Ishikawa (cell line): ENCODE measurements around the gene DIAPH2.

Experiments
- CEBPB ChIP-seq: IDR thresholded peaks from 2 replicates; pipeline ENCODE4 v1.6.1; 2012
- CREB1 ChIP-seq: IDR thresholded peaks from 2 replicates; pipeline ENCODE4 v1.6.1; 2012; ENCODE audit warnings: low read depth
- EGR1 ChIP-seq: IDR thresholded peaks from 2 replicates; pipeline ENCODE4 v1.6.1; 2012
- EP300 ChIP-seq: IDR thresholded peaks from 2 replicates; pipeline ENCODE4 v1.6.1; 2012; ENCODE audit warnings: borderline replicate concordance
- FOXM1 ChIP-seq: IDR thresholded peaks from 2 replicates; pipeline ENCODE4 v1.6.1; 2012; ENCODE audit warnings: low read depth, borderline replicate concordance
- NFIC ChIP-seq: IDR thresholded peaks from 2 replicates; pipeline ENCODE4 v1.6.1; 2012
- RAD21 ChIP-seq: IDR thresholded peaks from 2 replicates; pipeline ENCODE4 v1.6.1; 2012; ENCODE audit warnings: low read depth
- TAF1 ChIP-seq: IDR thresholded peaks from 2 replicates; pipeline ENCODE4 v1.6.1; 2012; ENCODE audit warnings: low read depth, mild to moderate bottlenecking
- TCF12 ChIP-seq: IDR thresholded peaks from 2 replicates; pipeline ENCODE4 v1.6.1; 2012; ENCODE audit warnings: low read depth
- TEAD4 ChIP-seq: IDR thresholded peaks from 2 replicates; pipeline ENCODE4 v1.6.1; 2012
- YY1 ChIP-seq: IDR thresholded peaks from 2 replicates; pipeline ENCODE4 v1.6.1; 2012; ENCODE audit warnings: low read depth
- ZBTB7A ChIP-seq: IDR thresholded peaks from 2 replicates; pipeline ENCODE4 v1.6.1; 2012; ENCODE audit warnings: low read depth
- TF ChIP-seq, protein P1 (sequence below): IDR thresholded peaks from 2 replicates; pipeline ENCODE4 v1.6.1; 2012; ENCODE audit warnings: low read depth, mild to moderate bottlenecking
- TF ChIP-seq, protein P2 (sequence below): IDR thresholded peaks from 2 replicates; pipeline ENCODE4 v1.6.1; 2012
- TF ChIP-seq, protein P3 (sequence below): IDR thresholded peaks from 2 replicates; pipeline ENCODE4 v1.6.1; 2012

The DIAPH2 gene

DNA sequence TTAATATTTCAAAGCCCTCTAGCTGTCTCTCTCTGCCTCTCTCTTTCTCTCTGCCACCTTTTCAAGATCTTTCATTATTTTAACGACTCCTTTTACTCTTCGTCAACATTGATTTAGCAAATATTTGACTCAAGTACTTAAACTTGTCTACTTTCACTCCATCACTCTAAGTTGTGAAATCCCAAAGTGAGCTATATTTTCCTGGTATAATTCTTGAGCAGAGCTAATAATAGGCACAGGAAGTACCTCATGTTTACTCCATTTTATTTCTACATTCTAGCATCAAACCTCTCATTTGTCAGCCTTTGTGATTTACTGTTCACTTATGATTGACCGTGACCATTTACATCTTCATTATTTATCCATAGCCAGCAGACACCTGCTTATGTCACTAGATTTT, 681.6 kb downstream of the DIAPH2 start:
- TF ChIP-seq, protein P1, sequence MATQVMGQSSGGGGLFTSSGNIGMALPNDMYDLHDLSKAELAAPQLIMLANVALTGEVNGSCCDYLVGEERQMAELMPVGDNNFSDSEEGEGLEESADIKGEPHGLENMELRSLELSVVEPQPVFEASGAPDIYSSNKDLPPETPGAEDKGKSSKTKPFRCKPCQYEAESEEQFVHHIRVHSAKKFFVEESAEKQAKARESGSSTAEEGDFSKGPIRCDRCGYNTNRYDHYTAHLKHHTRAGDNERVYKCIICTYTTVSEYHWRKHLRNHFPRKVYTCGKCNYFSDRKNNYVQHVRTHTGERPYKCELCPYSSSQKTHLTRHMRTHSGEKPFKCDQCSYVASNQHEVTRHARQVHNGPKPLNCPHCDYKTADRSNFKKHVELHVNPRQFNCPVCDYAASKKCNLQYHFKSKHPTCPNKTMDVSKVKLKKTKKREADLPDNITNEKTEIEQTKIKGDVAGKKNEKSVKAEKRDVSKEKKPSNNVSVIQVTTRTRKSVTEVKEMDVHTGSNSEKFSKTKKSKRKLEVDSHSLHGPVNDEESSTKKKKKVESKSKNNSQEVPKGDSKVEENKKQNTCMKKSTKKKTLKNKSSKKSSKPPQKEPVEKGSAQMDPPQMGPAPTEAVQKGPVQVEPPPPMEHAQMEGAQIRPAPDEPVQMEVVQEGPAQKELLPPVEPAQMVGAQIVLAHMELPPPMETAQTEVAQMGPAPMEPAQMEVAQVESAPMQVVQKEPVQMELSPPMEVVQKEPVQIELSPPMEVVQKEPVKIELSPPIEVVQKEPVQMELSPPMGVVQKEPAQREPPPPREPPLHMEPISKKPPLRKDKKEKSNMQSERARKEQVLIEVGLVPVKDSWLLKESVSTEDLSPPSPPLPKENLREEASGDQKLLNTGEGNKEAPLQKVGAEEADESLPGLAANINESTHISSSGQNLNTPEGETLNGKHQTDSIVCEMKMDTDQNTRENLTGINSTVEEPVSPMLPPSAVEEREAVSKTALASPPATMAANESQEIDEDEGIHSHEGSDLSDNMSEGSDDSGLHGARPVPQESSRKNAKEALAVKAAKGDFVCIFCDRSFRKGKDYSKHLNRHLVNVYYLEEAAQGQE = no peak
- no peak for TF ChIP-seq NFIC
- no peak for TF ChIP-seq CREB1
- no peak for TF ChIP-seq ZBTB7A
- TF ChIP-seq EP300 = no peak
- TF ChIP-seq TCF12 = no peak
- no peak for TF ChIP-seq EGR1
- TF ChIP-seq, protein P2, sequence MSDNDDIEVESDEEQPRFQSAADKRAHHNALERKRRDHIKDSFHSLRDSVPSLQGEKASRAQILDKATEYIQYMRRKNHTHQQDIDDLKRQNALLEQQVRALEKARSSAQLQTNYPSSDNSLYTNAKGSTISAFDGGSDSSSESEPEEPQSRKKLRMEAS = no peak
- TF ChIP-seq, protein P3, sequence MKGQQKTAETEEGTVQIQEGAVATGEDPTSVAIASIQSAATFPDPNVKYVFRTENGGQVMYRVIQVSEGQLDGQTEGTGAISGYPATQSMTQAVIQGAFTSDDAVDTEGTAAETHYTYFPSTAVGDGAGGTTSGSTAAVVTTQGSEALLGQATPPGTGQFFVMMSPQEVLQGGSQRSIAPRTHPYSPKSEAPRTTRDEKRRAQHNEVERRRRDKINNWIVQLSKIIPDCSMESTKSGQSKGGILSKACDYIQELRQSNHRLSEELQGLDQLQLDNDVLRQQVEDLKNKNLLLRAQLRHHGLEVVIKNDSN = no peak
- no peak for TF ChIP-seq TEAD4
- TF ChIP-seq TAF1 = no peak
- TF ChIP-seq RAD21 = no peak
- no peak for TF ChIP-seq CEBPB
- no peak for TF ChIP-seq FOXM1

DNA sequence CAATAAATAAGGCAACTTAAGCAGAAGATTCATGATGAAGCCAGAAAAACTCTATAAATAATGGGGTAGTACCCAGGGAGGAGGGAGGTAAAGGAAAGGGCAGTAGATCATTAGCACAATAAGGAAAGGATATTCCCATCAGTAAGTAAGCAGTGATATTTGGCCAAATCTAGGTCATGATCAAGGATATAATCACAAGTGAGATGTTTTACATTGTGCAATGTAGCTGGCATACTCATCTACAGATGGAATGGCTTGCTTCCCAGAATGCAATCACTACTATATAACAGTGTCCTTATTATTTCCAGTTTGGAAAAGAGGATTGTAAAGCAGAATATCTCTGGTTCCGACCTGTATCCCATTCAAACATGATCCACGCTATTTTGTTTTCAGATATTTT, 682.5 kb downstream of the DIAPH2 start:
- TF ChIP-seq YY1 = no peak
- TF ChIP-seq, protein P3 = no peak
- TF ChIP-seq TAF1 = no peak
- TF ChIP-seq RAD21 = no peak
- TF ChIP-seq ZBTB7A = no peak
- TF ChIP-seq TEAD4 = no peak
- no peak for TF ChIP-seq FOXM1
- no peak for TF ChIP-seq CREB1
- TF ChIP-seq, protein P2 = no peak

DNA sequence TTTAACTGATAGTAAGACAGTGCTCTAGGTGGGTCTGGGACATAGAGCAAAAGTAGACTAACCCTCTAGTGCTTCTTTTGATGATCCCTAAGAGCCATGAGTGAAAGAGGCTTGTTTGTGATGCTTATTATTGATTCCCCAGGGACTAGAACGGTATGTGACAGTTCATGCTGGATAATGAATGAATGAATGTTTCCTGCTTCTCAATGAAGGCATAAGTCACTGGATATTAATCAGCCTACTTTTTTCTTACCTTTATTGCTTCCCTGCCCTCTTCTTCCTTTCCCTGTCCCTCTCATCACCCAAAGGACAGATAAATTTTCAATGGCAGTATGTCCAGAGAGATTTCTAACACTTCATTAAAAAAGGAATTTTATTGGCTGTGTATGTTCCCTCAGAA, 685.3 kb downstream of the DIAPH2 start:
- TF ChIP-seq FOXM1 = no peak

DNA sequence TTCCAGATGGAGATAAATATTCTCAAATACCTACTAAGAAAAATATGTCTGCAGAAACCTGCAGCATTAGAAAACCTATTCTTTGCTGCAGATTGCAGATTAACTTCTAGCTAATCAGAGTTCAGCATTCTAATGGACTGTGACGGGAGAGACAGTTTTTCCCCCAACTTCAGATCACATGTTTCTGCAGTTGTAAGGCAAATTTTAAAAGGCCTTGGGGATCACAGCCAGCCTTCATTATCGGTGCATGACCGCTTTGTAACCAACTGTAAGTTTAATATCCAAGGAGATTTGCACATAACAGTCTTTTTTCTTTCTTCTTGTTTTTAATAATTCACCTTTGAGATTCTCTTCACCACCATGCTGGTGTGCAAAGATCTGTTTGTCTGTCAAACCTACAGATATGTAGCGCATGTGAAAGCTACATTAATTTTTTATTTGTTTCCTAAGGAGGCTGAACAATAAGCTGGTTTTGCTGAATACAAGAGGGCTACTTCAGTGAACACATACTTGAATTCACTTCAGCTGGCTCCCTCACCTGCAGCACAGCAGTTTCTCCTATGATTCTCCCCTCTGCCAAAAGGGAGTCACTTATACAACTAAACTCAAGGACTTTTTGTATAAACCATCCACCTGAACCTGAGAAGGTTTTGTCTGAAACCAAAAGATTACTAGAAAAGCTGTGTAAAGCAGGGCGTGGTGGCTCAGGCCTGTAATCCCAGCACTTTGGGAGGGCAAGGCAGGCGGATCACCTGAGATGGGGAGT, 687.5 kb downstream of the DIAPH2 start:
- TF ChIP-seq NFIC = no peak
- no peak for TF ChIP-seq EGR1
- no peak for TF ChIP-seq TAF1
- TF ChIP-seq CEBPB = no peak

DNA sequence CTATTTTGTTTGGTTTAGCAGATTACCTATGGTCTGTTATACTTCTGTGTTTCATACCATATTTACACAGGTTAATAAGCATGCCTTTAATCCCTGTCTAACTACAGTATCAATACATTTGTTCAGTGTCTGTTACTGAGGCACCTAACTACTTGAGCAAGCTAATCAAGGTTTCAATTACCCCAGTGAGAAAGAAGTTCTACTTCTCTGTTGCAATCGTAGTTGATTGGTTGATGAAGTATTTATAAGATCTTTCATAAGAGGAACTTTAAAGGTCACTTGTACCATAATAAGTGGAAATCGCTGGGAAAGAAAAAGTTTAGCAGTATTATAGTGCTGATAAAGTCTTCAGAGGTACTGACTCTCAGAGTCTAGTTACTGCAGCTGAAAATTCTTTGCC, 689.6 kb downstream of the DIAPH2 start:
- TF ChIP-seq NFIC (no peak), FOXM1 (no peak), EP300 (no peak), ZBTB7A (no peak), CEBPB (no peak), TEAD4 (no peak), EGR1 (no peak), TCF12 (no peak), TAF1 (no peak)
- TF ChIP-seq, protein P3 = no peak

DNA sequence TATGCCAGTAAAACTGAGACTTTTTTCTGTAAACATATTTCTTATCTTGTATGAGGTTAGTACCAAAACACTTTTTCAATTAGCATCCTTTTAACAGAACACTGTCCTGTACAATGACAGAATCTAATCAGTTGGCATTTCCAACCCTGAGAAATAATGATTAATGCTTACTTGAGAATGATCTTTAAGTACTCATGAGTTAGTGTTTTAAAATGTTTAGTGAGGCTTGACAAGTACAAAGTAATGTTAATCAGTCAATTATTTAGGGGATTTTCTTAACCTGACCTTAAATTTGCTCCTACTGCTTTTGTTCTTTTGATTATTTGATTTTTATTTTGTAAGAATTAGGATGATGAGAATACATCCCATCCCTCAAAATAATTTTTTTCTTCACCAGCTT, 695.6 kb downstream of the DIAPH2 start:
- TF ChIP-seq EP300 (no peak), ZBTB7A (no peak), YY1 (no peak), TAF1 (no peak), RAD21 (no peak), TCF12 (no peak), FOXM1 (no peak), CEBPB (no peak), EGR1 (no peak), TEAD4 (no peak), NFIC (no peak), CREB1 (no peak)
- TF ChIP-seq, protein P2 = no peak
- TF ChIP-seq, protein P3 = no peak
- TF ChIP-seq, protein P1 = no peak
